Adrenal gland (tissue), 12 donors: ENCODE data around the gene ADORA1. TPM values are rescaled to one million over a fixed set of nuclear protein-coding genes. Genes with fewer than 3 reads are reported as not detected.

Source experiments
- DNase-seq, 7 donors: peaks; one replicate each; pipeline ENCODE4 v3.0.0-alpha.2; 2019 to 2020
- H3K27ac ChIP-seq, 5 donors: fragments of 200-600 bp; sonication (generic) in 4 of 5; 1 replicate in 3 of 5; 2 replicates in 2 of 5; pipeline versions ENCODE4 v1.5.1 to v1.8.0; 2016 to 2020; ENCODE audit warnings: mild to moderate bottlenecking in 1 of 5
- H3K27me3 ChIP-seq: fragments of 200-600 bp; 2 replicates; pipeline ENCODE4 v1.8.0; 2021
- H3K36me3 ChIP-seq, 2 donors: fragments of 200-600 bp; replicated peaks in 1 of 2; 1 replicate in 1 of 2; 2 replicates in 1 of 2; pipeline versions ENCODE4 v1.5.1 to v1.8.0; 2018 to 2022
- H3K4me1 ChIP-seq, 2 donors: fragments of 200-600 bp; replicated peaks in 1 of 2; 1 replicate in 1 of 2; 2 replicates in 1 of 2; pipeline versions ENCODE4 v1.5.1 to v1.8.0; 2018 to 2021
- H3K4me3 ChIP-seq, 4 donors: fragments of 200-600 bp; sonication (generic) in 3 of 4; one replicate each; pipeline ENCODE4 v1.5.1; 2016 to 2018
- H3K9me3 ChIP-seq, 3 donors: fragments of 200-600 bp; sonication (generic) in 1 of 3; replicated peaks in 1 of 3; 1 replicate in 2 of 3; 2 replicates in 1 of 3; pipeline versions ENCODE4 v1.5.1 to v1.8.0; 2016 to 2021
- POLR2A ChIP-seq, 2 donors: fragments of 450-650 bp; IDR thresholded peaks; one replicate each; pipeline ENCODE4 v1.6.1; 2017; ENCODE audit warnings: antibody characterized with exemption in 2 of 2, mild to moderate bottlenecking in 2 of 2, moderate library complexity in 1 of 2
- WGBS, 4 donors: extraction: QIAGEN DNeasy Blood & Tissue Kit in 2 of 4; methylation state at CpG; one replicate each; pipeline versions ENCODE4 v1.1.5 to v1.1.7; 2013 to 2017; 5-methylcytosine and 5-hydroxymethylcytosine counted together
- intact Hi-C, 2 donors: fragments of 100-400 bp; cut with DNase I; formaldehyde crosslinking; loops; one replicate each; pipeline versions ENCODE4 v1.14.1 to v1.15.0; 2022 to 2023
- polyA plus RNA-seq, 3 donors: library from polyadenylated mRNA; stranded (reverse); fragments of 200-250 nt in 2 of 3; fragments of 350-450 nt in 1 of 3; fragmentation: Illumina TruSeq in 1 of 3; extraction: RNeasy Lipid Tissue Mini Kit (QIAGEN cat#74804) in 1 of 3; gene quantifications; one replicate each; pipeline ENCODE4 v1.2.3, GENCODE V29; 2013 to 2014
- total RNA-seq, 9 donors: library from RNA; depleted of rRNA in 4 of 9; stranded (reverse); fragments of >200 nt in 4 of 9; fragments of 120-200 nt in 1 of 9; fragmentation: NEBNext Ultra II Directional in 1 of 9; extraction: Animal tissue kit (Norgen Biotek cat#: 25700) in 1 of 9; gene quantifications; one replicate each; pipeline versions ENCODE4 v1.1.0 to v1.2.4, GENCODE V29; 2013 to 2023
- TF ChIP-seq, protein P1 (sequence below), 6 experiments: fragments of 450-650 bp in 4 of 6; fragments of 200-600 bp in 2 of 6; sonication (generic) in 1 of 6; IDR thresholded peaks; 1 replicate in 5 of 6; 2 replicates in 1 of 6; pipeline versions ENCODE4 v1.5.1 to v1.8.0; 2016 to 2021; ENCODE audit warnings: antibody characterized with exemption in 6 of 6, mild to moderate bottlenecking in 2 of 6, moderate library complexity in 1 of 6
- donor health status: healthy with polysubstance abuse.
- donor health status: Bipolar disorder and iron deficiency.
- donor health status: DM: yes; HTN: yes; CAD: no.
- donor health status: DM: no; HTN: no; CAD: no.
- donor health status: DM: no; HTN: no; CAD: no.
- donor health status: DM: yes; HTN: yes; CAD: no.

Gene ADORA1
- total and polyA plus RNA-seq, 12 donors = 0.14 to 1.7 (median 0.59) TPM

- TF ChIP-seq POLR2A (IDR thresholded peaks at IDR 0.05) = no peak
- TF ChIP-seq, protein P1, sequence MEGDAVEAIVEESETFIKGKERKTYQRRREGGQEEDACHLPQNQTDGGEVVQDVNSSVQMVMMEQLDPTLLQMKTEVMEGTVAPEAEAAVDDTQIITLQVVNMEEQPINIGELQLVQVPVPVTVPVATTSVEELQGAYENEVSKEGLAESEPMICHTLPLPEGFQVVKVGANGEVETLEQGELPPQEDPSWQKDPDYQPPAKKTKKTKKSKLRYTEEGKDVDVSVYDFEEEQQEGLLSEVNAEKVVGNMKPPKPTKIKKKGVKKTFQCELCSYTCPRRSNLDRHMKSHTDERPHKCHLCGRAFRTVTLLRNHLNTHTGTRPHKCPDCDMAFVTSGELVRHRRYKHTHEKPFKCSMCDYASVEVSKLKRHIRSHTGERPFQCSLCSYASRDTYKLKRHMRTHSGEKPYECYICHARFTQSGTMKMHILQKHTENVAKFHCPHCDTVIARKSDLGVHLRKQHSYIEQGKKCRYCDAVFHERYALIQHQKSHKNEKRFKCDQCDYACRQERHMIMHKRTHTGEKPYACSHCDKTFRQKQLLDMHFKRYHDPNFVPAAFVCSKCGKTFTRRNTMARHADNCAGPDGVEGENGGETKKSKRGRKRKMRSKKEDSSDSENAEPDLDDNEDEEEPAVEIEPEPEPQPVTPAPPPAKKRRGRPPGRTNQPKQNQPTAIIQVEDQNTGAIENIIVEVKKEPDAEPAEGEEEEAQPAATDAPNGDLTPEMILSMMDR (IDR thresholded peaks at IDR 0.05) = no peak
- Histone ChIP-seq H3K36me3 (no peaks in the 10 kb centered on the region), H3K4me3 (no peak overlapping the region), H3K27me3 (no peaks in the 10 kb centered on the region), H3K9me3 (no peaks in the 10 kb centered on the region), H3K27ac (no peak overlapping the region), H3K4me1 (peaks cover 4 to 14% of the 10 kb centered on the region in 2 donors)
- WGBS, 4 donors = 92 to 96% (median 93%) methylated on average over 6 of the region's 6 CpGs
- intact Hi-C loops = no loop called here
- no peak for DNase-seq
Observed at GRCh38 chr1:203177036-203177405, 49.5 kb downstream of the ADORA1 start.

DNA sequence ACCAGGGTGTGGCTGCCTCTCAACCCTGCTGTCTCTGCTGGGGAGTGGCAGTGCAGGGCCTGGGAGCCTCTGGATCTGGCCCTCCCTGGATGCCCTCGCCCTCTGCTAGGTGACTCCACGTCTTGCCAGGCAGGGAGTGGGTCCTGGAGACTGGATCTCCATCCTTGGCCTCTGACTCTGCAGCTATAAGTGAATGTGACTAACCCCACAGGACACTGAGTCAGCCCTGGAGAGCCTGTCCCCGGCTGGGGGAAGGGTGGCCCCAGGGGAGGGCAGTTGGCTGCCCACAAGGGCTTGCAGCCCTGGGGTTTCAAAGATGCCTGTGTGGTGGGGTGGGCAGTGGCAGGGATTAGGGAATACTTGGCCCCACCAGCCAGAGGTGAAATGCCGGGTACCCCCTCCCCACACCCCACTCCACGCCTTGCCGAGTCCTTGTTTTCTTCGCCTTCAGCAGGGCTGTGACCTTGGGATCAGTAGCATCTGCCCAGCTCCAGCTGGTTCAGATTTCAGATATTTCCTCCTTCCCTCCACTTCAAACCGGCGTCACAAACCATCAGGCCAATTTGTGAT, 50.0 kb downstream of the ADORA1 start:
- H3K4me1 ChIP-seq = peaks cover 4 to 14% of the 10 kb centered on the region in 2 donors
- DNase-seq = peak in 6 of 7 donors; percentile 36 to 65 (median 52)
- no peaks in the 10 kb centered on the region for H3K9me3 ChIP-seq
- H3K27ac ChIP-seq = peak overlapping the region in 1 of 5 donors; percentile 50
- no peaks in the 10 kb centered on the region for H3K36me3 ChIP-seq
- TF ChIP-seq POLR2A (IDR thresholded peaks at IDR 0.05) = no peak
- TF ChIP-seq, protein P1 (IDR thresholded peaks at IDR 0.05) = no peak
- WGBS, 4 donors = 24 to 41% (median 38%) methylated on average over 6 to 9 of the region's 9 CpGs
- no peaks in the 10 kb centered on the region for H3K27me3 ChIP-seq
- H3K4me3 ChIP-seq = no peak overlapping the region
- intact Hi-C loops = no loop called here

DNA sequence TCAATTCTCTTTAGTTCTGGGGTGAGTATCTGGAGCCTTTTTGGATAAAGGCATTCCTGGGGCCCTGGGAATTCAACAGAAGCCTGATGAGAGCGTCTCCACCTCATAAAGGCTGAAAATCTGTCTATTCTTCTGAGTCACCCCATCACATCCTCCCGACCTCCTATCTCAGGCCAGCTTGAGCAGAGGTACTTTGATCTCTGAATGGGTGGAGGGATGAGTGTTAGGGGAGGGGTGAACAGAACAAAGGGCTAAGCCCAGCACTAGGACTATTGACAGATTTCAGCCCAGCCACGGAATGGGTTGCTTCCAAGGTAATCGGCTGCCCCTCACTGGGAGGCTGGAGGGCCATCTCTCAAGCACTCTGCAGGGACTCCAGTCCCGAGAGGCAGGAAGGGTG, 50.6 kb downstream of the ADORA1 start:
- intact Hi-C loops = no loop called here
- 62 to 68% (median 65%) methylated on average over 4 to 5 of the region's 5 CpGs for WGBS, 4 donors
- H3K27me3 ChIP-seq = no peaks in the 10 kb centered on the region
- H3K9me3 ChIP-seq = no peaks in the 10 kb centered on the region
- peaks cover 4 to 14% of the 10 kb centered on the region in 2 donors for H3K4me1 ChIP-seq
- no peak for DNase-seq
- no peak for TF ChIP-seq POLR2A (IDR thresholded peaks at IDR 0.05)
- TF ChIP-seq, protein P1 (IDR thresholded peaks at IDR 0.05) = no peak
- no peaks in the 10 kb centered on the region for H3K36me3 ChIP-seq
- peak overlapping the region in 1 of 5 donors; percentile 50 for H3K27ac ChIP-seq
- no peak overlapping the region for H3K4me3 ChIP-seq

DNA sequence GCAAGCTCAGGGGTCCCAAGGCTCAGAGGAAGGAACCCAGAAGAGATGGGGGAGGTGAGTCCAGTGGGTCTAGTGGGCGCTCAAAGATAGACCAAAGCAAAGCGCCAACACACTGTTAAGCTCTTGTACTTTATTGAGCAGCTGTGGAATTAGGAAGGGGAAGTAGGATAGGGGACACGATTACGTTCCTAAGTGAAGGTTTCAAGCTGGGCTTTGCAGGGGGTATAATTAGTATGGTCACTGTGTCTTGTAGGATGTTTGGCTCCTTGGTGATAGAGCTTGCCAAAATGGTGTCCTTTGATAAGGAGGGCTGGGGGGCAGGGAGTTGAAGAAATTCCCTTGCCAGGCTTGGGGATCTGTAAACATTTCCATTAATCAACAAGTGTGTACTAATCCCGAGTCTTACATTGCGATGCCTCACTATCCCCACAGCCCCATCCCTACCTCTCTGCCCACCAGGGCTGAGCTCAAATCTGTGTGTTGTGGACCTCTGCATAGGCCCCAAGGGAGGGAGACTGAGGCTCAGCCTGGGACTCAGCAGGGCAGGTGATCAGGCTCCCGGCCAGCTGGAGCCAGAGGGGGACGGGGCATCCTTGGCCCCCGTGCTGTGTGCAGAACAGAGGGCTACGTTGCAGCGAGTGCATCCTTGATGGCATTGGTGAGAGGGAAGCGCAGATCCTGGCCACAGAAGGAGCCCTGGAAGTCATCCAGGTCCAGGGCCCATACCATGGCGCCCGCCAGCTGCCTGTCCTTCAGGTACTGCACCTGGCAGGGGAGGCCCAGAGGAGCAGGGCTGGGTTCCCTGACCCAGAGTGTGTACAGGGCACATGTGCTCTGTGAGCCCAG, 51.5 kb downstream of the ADORA1 start:
- intact Hi-C loops = no loop called here
- Histone ChIP-seq H3K9me3 (no peaks in the 10 kb centered on the region), H3K4me1 (peaks cover 4 to 14% of the 10 kb centered on the region in 2 donors), H3K27me3 (no peaks in the 10 kb centered on the region), H3K4me3 (no peak overlapping the region), H3K27ac (no peak overlapping the region), H3K36me3 (no peaks in the 10 kb centered on the region)
- no peak for DNase-seq
- TF ChIP-seq POLR2A (IDR thresholded peaks at IDR 0.05) = no peak
- TF ChIP-seq, protein P1 (IDR thresholded peaks at IDR 0.05) = no peak
- WGBS, 4 donors = 89 to 92% (median 91%) methylated on average over 7 to 14 of the region's 14 CpGs
